ENCODE results near the gene C2CD2. TPM values are rescaled to one million over a fixed set of nuclear protein-coding genes. Genes with fewer than 3 reads are reported as not detected.

Gene C2CD2
- total and polyA plus RNA-seq, 2 of the 8 experiments (the other 6 are each of a cell fraction or from before 2014, with no cell fraction given): 10.4 to 13.0 TPM

GRCh38 chr21:41955516-41955915 lies 1.7 kb upstream of the C2CD2 start (continued):
- no peak for TF ChIP-seq E2F6 (IDR thresholded peaks at IDR 0.05)
